NCI-H460 (cell line): ENCODE results near the gene CRELD1. TPM values are rescaled to one million over a fixed set of nuclear protein-coding genes. Genes with fewer than 3 reads are reported as not detected.

Experiments
- DNase-seq: peaks from one replicate; pipeline ENCODE4 v3.0.0-alpha.2; 2016; ENCODE audit warnings: low read depth; ENCODE audit errors: extremely low read depth
- small RNA-seq, 2 experiments: library from RNA; depleted of rRNA; stranded (forward); fragments of <200 nt; gene quantifications; one replicate each; pipeline ENCODE3, GENCODE V24; 2014
- total RNA-seq: library from RNA; depleted of rRNA; stranded (reverse); fragments of >200 nt; shearing (Covaris generic); gene quantifications from 2 replicates; pipeline ENCODE4 v1.2.3, GENCODE V29; 2014; rRNA removed

The CRELD1 gene
- total RNA-seq, 1 experiment from 2014 or later, result 13.6 TPM

DNA sequence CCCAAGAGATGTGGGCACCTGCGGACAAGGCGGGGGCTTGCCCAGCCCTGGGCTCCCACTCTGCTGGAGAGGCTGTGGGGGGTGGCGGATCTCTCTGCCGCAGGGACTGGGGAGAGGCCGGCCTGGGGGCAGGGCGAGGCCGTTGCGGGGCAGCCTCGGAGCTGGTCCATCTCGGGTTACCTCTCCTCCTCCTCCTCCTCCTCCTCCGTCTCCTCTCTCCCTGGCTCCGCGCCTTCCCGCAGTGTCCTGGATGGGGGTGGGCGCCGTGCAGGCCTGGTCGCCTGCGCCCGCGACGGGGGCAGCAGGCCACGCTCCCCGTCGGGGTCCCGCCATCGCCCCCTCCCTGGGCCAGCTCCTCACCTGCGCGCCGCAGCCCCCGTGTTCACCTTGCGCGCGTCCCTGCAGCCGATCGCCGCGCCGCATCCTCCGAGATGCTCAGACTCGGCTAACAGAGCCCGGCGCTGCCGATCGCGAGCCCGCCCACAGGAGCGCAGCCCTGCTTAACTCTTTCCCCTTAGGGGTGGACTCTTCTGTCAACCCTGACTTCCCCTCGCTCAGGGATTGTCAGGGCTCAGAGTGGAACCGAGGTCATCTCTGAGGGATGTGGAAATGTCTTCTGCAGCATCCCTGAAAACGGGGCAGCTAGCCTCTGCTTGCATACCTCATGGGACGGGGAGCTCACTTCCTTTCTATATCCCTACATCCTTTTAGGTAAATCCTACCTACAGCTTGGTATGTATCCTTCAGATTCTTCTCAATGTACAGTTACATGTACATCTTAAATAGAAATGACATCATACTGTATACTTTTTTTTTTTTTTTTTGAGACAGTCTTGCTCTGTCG, 18.6 kb downstream of the CRELD1 start, which contains the start of gene PRRT3:
PRRT3 (minus strand) TSS at position 447 of the 844 bp plus-strand sequence. CDS start 2,293 bp downstream, outside the sequence.
- DNase-seq, result no peak

DNA sequence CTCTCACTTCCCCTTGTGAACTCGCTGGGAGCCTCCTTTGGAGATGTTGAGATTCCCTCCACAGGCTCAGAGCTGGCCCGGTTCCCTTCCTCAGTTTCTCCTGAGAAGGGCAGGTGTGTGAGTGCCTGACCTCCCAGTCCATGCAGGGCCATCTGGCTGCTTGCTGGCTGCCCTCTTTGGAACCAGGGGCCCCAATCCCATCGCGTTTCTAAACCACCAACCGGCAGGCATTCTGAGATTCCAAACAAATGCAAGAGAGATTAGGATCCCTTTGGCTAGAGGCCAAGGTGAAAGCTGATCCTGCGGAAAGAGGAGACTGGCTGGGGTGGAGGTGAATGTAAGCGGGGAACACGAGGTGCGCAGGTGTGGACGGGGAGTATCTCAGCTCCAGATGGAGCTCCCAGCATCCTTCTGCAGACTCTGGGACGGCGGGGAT, 21.5 kb downstream of the CRELD1 start:
- no peak for DNase-seq

DNA sequence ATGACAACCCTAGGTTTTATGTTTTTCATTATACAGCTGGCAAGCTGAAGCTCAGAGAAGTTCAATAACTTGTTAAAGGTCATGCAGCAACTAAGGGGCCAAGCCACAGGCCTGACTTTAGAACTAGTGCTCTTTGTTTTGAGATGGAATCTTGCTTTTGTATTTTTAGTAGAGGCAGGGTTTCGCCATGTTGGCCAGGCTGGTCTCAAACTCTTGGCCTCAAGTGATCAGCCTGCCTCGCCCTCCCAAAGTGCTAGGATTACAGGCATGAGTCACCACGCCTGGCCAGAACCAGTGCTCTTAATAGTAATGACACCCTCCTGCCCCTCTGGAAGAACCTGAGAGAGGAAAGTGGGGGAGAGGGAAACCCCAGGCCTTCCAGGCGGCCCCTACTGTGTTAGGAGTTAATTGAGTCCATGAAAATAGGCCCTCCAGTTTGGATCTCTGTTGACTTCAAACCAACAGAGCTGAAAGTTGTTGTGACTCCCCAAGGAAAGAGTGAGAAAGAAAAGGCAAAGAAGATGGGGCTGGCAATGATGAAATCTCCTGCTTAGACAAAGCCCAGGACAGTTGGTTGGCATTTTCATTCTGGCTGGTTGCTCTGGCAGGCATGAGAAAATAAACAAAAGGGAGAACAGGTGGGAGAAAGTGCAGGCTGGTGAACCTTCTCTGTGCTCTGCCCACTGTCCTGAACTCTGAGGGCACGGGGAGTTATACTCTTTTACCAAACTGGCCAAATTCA, 22.1 kb downstream of the CRELD1 start:
- no peak for DNase-seq

DNA sequence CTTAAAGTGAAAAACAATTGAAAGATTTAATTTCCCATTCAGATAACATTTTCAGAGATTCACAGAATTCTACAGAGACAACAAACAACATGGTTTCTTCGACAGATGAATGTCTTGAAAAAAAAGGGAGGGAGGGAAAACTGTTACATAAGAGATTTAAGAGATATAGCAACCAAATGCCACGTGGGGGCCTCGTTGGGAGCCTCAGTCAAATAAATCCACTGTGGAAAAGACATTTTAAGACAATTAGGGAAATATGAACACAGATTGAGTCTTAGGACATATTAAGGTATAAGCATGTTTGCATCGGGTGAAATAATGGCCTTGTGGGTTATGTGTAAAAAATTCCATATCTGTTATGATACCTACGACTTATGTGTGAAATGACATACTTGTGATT, 23.6 kb downstream of the CRELD1 start:
- no peak for DNase-seq

DNA sequence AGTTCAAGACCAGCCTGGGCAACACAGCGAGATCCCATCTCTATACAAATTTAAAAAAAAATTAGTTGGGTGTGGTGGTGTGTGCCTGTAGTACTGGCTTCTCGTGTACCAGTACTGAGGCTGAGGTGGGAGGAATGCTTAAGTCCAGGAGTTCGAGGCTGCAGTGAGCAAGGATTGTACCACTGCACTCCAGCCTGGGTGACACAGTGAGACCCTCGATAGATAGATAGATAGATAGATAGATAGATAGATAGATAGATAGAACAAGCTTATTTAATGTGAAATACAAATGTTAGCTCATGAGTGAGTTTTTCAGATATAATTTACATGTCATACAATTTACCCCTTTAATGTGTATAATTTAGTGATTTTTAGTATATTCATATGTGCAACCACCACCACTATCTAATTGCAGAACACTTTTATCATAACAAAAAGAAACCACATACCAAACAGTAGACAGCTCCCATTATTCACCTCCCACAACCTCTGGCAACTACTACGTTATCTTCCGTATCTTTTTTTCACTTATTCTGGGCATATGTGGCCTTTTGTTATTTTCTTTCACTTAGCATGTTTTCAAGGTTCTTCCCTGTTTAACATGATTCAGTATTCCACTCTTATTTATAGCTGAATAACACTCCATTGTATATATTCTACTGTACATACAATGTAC, 31.7 kb downstream of the CRELD1 start:
- no peak for DNase-seq

DNA sequence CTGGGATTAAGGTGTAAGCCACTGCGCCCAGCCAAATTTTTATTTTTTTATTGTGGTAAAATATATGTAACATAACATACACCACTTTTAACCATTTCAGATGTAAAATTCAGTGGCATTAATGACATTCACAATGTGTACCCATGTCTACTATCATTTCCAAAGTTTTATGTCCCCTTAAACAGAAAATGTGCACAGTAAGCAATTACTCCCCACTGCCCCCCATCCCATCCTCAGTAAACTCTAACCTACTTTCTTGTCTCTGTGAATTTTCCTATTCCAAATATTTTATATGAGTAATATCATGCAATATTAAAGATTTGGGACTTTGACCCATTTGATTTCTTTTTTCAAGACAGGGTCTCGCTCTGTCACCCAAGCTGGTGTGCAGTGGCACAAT, 33.2 kb downstream of the CRELD1 start:
- DNase-seq, result no peak

DNA sequence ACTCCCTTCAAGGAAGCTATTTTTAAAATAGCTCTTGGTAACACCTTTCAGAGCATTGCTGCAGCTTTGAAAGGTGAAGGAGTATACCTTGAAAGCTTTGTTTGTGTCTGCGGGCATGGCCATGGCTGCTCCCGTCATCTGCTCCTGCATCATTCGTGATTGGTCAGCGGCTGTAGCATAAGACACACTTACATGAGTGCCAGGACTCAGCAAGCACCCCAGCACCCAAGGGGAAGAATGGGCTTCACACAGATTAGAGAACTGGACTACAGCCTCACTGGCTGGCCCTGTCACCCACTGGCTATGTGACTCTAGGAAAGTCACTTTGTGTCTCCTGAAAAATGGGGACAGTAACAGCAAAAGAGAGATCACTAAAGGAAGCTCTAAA, 36.0 kb downstream of the CRELD1 start:
- DNase-seq, result no peak

DNA sequence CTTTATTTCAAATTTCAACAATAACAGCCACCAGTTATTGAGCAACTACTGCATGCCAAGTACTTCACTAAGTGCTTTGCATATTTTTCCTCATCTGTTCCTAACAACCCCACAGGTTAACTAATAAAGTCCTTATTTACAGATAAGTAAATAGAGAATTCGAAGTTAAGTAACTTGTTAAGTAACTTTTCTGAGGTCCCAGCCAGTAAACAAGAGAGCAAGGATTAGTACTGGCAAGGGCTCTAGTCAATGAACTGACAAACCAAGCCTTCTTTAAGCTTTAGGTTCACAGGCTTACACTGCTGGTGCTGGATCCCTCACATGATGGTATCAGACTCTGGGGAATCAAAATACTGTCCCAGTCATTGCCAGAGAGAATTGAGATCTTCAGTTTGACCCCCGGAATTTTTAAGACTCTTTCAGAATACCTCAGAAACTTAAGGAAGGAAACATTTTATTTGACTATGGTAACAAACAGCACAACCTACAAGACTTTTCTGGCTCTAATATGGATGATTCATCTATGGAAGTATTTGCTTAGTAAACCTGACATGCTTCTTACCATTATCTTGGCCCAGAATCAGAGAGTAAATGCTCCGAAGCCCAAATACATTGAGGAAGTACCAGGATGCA, 36.5 kb downstream of the CRELD1 start:
- no peak for DNase-seq

DNA sequence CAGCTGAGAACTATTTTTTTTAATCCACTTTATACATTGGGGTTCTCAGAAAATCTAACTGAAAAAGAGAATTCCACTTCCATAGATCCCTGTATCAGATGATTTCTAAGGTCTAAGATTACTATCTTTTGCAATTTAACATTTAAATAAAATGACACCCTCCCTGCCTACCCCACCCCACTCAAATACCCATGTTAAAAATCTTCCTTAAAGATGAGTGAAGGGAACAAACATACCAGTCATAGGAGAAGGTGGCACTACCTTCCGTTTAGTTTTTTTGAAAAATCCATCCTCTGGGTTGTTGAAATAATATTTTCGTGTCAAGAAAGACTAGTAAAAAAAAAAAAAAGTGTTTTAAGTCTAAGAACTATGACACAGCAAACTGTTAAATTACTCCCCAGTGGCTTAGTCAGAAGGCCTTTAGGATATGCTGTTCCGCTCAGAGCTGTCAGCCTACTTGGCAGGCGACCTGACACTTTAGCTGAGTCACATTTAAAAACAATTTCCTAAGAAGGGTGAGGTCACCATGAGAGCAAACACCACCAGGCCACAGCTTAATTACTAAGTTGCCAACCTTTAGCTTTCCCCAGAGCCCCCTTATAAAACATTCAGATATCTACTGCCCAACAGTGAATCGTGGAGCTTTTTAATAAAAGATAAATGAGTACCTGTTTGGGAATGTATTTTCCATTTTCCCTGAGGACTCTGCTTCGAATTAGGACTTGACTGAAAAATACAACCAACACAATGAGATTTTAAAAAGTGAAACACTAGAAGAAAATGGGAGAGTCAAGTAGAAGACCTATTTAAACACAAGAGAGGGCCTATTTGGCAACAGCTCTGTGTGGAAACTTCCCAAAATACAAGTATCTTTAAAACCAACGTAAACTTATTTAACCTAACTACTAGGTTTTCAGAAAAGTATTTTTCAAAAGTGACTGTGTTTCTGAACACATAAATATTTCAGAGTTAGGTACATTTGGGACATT, 43.4 kb downstream of the CRELD1 start:
- peak; percentile 89 for DNase-seq

DNA sequence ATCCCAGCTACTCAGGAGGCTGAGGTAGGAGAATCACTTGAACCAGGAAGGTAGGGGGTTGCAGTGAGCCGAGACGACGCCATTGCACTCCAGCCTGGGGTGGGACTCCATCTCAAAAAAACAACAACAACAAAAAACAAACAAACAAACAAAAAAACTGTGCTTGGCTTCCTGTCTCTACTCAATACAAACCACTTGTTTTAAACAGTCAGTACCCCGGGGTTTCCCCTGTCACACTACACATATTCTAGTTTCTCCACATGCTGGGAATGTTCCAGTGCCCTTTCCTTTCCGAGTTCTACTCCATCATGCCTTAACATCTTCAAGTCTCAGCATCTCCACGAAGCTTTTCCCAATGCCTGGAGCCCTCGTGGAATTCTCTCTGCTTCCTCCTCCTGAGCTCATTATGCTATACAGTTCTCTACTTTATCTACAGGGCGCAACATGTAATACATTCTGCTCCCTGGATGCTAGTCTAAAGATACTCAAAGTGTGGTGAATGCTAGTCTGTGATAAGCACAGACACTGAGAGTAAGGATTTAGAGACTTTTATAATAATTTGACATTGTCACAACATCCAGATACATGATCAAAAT, 45.2 kb downstream of the CRELD1 start:
- DNase-seq, result no peak

DNA sequence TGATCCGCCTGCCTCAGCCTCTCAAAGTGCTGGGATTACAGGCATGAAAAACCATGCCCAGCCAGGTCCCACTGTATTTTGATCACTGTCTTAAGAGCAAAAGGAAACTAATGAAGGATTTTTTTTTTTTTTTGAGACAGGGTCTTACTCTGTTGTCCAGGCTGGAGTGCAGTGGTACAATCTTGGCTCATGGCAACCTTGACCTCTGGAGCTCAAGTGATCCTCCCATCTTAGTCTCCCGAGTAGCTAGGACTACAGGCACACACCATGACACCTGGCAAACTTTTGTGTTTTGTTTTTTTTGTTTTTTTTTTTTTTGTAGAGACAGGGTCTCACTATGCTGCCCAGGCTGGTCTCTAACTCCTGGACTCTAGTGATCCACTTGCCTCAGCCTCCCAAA, 46.6 kb downstream of the CRELD1 start:
- no peak for DNase-seq

DNA sequence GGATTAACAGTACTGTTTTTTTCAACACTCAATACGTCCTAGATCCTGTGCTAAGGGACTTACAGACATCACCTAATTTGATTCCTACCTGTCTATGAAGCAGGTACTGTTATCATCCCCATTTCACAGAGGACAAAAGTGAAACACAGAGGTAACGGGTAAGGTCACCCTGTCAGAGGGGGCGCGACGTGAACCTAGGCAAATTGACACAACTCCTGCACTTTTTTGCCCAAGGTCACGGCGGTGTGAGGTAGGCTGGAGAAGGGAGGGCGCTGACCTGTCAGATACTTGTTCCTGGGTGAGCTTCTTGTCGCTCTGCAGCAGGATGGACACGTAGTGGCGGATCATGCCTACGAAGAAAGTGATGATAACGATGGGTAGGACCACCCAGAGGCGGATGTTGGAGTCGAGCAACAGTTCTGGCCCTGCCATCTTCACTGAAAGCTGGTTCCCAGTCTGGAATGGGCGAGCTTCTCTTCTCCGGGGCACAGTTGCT, 52.6 kb downstream of the CRELD1 start:
- no peak for DNase-seq

DNA sequence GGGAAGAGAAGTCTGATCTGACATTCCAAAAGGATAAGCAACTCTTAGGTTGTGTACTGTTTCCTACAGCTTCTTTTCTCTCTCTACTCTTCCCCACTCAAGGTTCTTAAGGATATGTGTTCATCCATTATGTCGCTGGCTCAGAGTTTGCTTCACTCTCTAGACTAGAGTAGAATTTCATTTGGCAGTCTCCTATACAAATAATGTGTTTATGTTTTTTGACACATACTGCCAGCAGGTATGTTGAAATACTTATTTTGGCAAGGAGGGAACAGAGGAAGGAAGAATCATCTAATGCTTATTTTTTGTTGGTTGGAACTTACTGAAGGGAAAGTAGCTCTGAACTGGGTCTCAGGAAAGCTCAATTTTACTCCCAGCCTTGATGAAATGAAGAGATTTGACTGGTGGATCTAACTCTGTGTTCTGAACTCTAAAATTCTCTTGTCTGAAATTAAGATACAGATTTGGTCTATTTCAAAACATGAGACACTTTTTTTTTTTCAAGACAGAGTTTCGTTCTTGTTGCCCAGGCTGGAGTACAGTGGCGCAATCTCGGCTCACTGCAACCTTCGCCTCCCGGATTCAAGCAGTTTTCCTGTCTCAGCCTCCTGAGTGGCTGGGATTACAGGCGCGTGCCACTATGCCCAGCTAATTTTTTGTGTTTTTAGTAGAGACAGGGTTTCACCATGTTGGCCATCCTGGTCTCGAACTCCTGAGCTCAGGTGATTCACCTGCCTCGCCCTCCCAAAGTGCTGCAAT, 60.6 kb downstream of the CRELD1 start:
- DNase-seq, result no peak

Small RNA genes within 50 kb of the gene (small RNA-seq; reads per million reads assigned to genes)
- gene RNU6-882P, result 0 reads per million in 2 experiments

Other genes with a start within 250 kb of the CRELD1 start
- gene CPNE9, start 230.0 kb upstream of the CRELD1 start, total RNA-seq, result not detected in 2 replicates
- 6.3 and 7.8 TPM in 2 replicates for gene BRPF1, start 202.1 kb upstream of the CRELD1 start, total RNA-seq
- 10.1 and 13.9 TPM in 2 replicates for gene OGG1, start 183.9 kb upstream of the CRELD1 start, total RNA-seq
- gene CAMK1, start 163.9 kb upstream of the CRELD1 start, total RNA-seq, result 27.1 and 28.2 TPM in 2 replicates
- 45.6 and 49.2 TPM in 2 replicates for gene TADA3, start 141.4 kb upstream of the CRELD1 start, total RNA-seq
- 80.9 and 97.3 TPM in 2 replicates for gene ARPC4, start 140.8 kb upstream of the CRELD1 start, total RNA-seq
- 5.2 and 8.2 TPM in 2 replicates for gene TTLL3, start 123.6 kb upstream of the CRELD1 start, total RNA-seq
- 22.2 and 25.3 TPM in 2 replicates for gene RPUSD3, start 89.8 kb upstream of the CRELD1 start, total RNA-seq
- gene CIDEC, start 53.6 kb upstream of the CRELD1 start, total RNA-seq, result not detected in 2 replicates
- gene JAGN1, start 43.2 kb upstream of the CRELD1 start, total RNA-seq, result 30.2 and 35.3 TPM in 2 replicates
- gene IL17RE, start 31.0 kb upstream of the CRELD1 start, total RNA-seq, result 0.12 and 0.23 TPM in 2 replicates
- 18.7 and 24.4 TPM in 2 replicates for gene IL17RC, start 16.7 kb upstream of the CRELD1 start, total RNA-seq
- 0.45 and 0.72 TPM in 2 replicates for gene PRRT3, start 18.6 kb downstream of the CRELD1 start, total RNA-seq
- 63.7 and 71.2 TPM in 2 replicates for gene EMC3, start 53.0 kb downstream of the CRELD1 start, total RNA-seq
- gene FANCD2, start 92.6 kb downstream of the CRELD1 start, total RNA-seq, result 18.2 and 21.0 TPM in 2 replicates
- gene FANCD2OS, start 174.4 kb downstream of the CRELD1 start, total RNA-seq, result not detected in 2 replicates
- gene BRK1, start 181.8 kb downstream of the CRELD1 start, total RNA-seq, result 75.0 and 86.3 TPM in 2 replicates
- 42.4 and 52.4 TPM in 2 replicates for gene VHL, start 207.9 kb downstream of the CRELD1 start, total RNA-seq
- 2.1 and 2.2 TPM in 2 replicates for gene IRAK2, start 231.1 kb downstream of the CRELD1 start, total RNA-seq